ENCODE results near the gene RPS19.

The RPS19 gene

DNA sequence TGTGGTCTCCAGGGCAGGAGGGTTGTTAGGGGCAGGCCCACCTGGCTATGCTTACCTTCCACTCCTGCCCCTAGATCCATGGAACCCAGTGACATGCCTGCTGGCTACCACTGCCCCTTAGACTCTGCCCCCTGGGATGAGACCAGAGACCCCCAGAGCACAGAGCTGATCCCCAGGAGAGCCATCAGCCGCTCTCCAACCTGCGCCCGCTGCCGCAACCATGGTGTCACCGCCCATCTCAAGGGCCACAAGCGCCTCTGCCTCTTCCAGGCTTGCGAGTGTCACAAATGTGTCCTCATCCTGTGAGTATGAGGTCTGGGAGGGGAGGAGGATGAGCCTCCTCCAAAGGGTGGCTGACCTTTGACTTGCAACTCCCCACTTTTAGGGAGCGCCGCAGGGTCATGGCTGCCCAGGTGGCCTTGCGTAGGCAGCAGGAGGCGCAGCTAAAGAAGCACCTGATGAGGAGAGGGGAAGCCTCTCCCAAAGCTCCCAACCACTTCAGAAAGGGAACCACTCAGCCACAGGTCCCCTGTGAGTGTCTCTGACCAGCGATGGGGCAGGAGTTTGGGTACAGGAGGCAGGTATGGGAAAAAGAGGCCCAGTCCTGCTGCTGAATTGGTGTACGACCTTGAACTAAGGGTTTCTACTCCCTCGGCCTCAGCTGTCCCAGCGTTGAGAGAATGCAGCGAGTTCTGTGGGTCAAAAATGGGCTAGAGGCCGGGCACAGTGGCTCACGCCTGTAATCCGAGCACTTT is 12.5 kb upstream of the RPS19 start:
- TF ChIP-seq, protein P1, sequence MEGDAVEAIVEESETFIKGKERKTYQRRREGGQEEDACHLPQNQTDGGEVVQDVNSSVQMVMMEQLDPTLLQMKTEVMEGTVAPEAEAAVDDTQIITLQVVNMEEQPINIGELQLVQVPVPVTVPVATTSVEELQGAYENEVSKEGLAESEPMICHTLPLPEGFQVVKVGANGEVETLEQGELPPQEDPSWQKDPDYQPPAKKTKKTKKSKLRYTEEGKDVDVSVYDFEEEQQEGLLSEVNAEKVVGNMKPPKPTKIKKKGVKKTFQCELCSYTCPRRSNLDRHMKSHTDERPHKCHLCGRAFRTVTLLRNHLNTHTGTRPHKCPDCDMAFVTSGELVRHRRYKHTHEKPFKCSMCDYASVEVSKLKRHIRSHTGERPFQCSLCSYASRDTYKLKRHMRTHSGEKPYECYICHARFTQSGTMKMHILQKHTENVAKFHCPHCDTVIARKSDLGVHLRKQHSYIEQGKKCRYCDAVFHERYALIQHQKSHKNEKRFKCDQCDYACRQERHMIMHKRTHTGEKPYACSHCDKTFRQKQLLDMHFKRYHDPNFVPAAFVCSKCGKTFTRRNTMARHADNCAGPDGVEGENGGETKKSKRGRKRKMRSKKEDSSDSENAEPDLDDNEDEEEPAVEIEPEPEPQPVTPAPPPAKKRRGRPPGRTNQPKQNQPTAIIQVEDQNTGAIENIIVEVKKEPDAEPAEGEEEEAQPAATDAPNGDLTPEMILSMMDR (IDR thresholded peaks at IDR 0.05; ENCODE audit: insufficient read depth, missing control alignments) = no peak
- no peak for FAIRE-seq
- no peak for DNase-seq (ENCODE audit: insufficient read length, low spot score)

DNA sequence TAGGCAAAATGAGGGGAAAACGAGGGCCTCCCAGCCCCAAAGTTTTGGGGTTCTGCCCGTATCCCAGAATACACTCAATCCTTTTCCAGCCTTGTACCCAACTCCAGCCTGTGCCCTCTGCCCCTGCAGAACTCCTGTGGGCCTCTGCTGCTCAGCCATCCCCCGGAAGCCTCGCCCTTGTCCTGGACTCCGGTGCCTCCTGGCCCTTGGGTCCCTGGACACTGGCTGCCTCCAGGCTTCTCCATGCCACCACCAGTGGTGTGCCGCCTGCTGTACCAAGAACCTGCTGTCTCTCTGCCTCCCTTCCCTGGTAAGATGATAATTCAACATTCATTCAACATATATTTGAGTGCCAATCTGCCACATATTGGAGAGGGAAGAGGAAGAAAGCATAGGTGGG is 11.4 kb upstream of the RPS19 start:
- TF ChIP-seq, protein P1 (IDR thresholded peaks at IDR 0.05; ENCODE audit: insufficient read depth, missing control alignments) = no peak
- DNase-seq (ENCODE audit: insufficient read length, low spot score) (no peak), FAIRE-seq (no peak)

DNA sequence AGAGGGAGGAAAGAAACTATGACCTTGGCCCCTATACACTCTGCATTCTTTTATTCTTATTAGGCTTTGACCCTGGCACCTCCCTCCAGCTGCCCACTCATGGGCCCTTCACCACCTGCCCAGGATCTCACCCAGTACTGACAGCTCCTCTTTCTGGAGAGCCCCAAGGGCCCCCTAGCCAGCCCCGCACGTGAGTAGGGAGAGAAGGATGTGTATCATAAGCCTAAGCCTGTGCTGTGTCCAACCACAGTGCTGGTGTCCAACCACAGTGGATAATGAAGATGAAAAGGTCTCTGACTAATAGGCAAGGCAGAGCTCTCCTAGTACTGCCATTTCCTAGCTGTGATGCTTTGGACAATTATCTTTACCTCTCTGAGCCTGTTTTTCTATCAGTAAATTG is 11.0 kb upstream of the RPS19 start:
- DNase-seq (ENCODE audit: insufficient read length, low spot score) (no peak), FAIRE-seq (no peak)
- TF ChIP-seq, protein P1 (IDR thresholded peaks at IDR 0.05; ENCODE audit: insufficient read depth, missing control alignments) = no peak

DNA sequence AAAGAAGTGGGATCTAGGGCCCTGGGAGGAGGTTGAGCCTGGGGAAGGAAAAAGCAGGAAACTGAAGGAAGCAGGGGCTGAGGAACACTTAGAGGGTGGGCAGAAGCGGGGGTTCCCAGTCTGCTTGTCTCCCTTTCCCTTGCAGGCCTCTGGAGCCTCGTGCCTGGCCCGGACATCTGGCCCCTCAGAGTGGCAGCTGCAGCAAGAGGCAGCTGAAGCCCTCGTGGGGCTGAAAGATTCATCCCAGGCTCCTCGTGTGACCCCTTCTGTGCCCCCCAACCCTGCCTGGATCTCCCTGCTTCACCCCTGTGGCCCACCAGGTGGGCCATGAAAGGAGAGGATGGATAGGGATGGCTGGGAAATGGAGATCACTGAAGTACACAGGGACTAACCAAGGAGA is 9.7 kb upstream of the RPS19 start:
- DNase-seq (ENCODE audit: insufficient read length, low spot score) = no peak
- no peak for FAIRE-seq

DNA sequence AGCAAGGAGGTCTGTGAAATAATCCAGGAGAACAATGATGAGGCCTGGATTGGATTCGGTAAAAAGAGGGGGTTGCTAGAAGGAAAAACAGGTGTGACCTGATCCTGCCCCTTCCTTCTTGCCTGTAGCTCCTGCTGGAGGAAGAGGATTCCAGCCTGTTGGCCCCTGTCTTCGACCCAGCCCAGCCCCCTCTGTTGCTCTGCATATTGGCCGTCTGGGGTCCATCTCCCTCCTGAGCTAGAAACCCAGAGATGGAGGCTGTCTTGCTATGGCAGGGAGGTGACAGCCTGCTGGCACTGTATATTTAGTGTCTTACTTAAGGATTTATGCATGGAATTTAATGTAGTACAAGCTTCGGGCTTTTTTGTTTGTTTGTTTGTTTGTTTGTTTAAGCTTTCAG is 8.6 kb upstream of the RPS19 start:
- FAIRE-seq (no peak), DNase-seq (ENCODE audit: insufficient read length, low spot score) (no peak)
- TF ChIP-seq, protein P1 (IDR thresholded peaks at IDR 0.05; ENCODE audit: insufficient read depth, missing control alignments) = no peak

More for the DNA sequence above, 9.7 kb upstream of the RPS19 start:
- TF ChIP-seq, protein P1 (IDR thresholded peaks at IDR 0.05; ENCODE audit: insufficient read depth, missing control alignments) = no peak

DNA sequence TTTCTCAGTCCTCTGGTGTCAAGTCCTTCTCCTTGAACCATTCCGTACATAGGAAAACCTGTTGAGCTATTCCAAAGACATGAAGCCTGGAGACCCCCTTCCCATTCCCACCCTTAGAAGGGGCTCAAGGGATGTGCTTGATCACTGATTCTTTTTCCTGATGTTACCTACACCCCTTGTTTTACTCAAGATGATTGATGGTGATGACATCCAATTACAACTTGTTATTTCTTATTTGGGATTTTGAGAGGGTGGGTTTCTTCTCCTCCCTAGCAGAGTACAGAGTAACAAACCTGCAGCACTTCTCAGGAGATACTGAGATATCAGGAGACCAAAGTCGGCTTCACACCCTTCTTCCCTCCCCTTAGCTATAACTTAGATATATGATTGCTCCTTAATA is 6.7 kb upstream of the RPS19 start:
- FAIRE-seq (no peak), DNase-seq (ENCODE audit: insufficient read length, low spot score) (no peak)
- TF ChIP-seq, protein P1 (IDR thresholded peaks at IDR 0.05; ENCODE audit: insufficient read depth, missing control alignments) = no peak

DNA sequence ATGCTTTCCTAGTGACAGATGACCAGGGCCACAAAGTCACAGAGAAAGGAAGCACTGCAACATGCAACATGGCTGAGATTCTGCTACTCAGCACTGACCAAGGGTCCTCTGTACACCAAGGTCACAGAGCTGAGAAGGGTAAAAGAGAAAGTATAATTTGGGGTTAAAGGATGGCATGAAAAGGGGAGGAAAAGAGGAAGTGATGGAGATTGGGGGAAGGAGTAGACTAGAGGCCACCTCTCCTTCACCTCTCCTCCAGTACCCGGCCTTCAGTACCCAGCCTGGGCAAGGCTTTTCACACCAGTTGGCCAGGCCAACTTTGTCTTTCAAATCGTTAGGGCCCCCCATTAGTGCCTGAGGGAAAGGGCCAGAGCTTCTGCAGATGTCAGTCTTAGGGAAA is 6.3 kb upstream of the RPS19 start:
- no peak for DNase-seq (ENCODE audit: insufficient read length, low spot score)
- TF ChIP-seq, protein P1 (IDR thresholded peaks at IDR 0.05; ENCODE audit: insufficient read depth, missing control alignments) = no peak
- no peak for FAIRE-seq

All from D721Med (cell line).